HEK293 (cell line): ENCODE data around the gene KCTD11.

Experiments
- CTCF ChIA-PET: fragments of 350-600 bp; formaldehyde crosslinking; extraction: SDS; loops from one replicate; lab custom pipeline; 2021; ENCODE audit warnings: antibody characterized with exemption; lab: Yijun Ruan, JAX
- POLR2A ChIA-PET: fragments of 300-600 bp; formaldehyde crosslinking; extraction: SDS; loops from one replicate; lab custom pipeline; 2020; ENCODE audit warnings: antibody characterized with exemption, inconsistent platforms; lab: Yijun Ruan, JAX
- H3K27ac ChIP-seq: fragments of 200-500 bp; sonication (Bioruptor generic); 2 replicates; pipeline ENCODE4 v1.5.1; 2014; ENCODE audit warnings: low read depth, low read length, control low read depth, inconsistent platforms; ENCODE audit errors: extremely low read depth
- H3K36me3 ChIP-seq, 2 experiments: fragments of 200-500 bp in 1 of 2; sonication (Bioruptor generic) in 1 of 2; 1 replicate in 1 of 2; 2 replicates in 1 of 2; pipeline ENCODE4 v1.5.1; 2014 to 2017; ENCODE audit warnings: inconsistent platforms in 2 of 2, low read length in 2 of 2; ENCODE audit not compliant: control insufficient read depth in 2 of 2, insufficient read depth in 1 of 2
- H3K4me1 ChIP-seq: fragments of 200-500 bp; sonication (Bioruptor generic); 2 replicates; pipeline ENCODE4 v1.5.1; 2014; ENCODE audit warnings: mild to moderate bottlenecking, low read length, inconsistent platforms; ENCODE audit not compliant: control insufficient read depth, insufficient read depth
- H3K4me3 ChIP-seq: 2 replicates; pipeline ENCODE4 v1.5.1; 2011; ENCODE audit warnings: low read depth, mild to moderate bottlenecking, control low read depth, low read length, moderate library complexity
- H3K9me3 ChIP-seq: fragments of 200-500 bp; sonication (Bioruptor generic); 2 replicates; pipeline ENCODE4 v1.5.1; 2014; ENCODE audit warnings: low read depth, low read length, inconsistent platforms; ENCODE audit not compliant: control insufficient read depth, insufficient read depth
- FEZF1 ChIP-seq: fragments of 450-650 bp; formaldehyde crosslinking; IDR thresholded peaks from 2 replicates; pipeline ENCODE4 v1.5.1; 2016; ENCODE audit warnings: missing biosample characterization, missing genetic modification characterization
- KLF16 ChIP-seq: fragments of 450-650 bp; formaldehyde crosslinking; IDR thresholded peaks from 2 replicates; pipeline ENCODE4 v1.5.1; 2017; ENCODE audit warnings: missing biosample characterization, missing genetic modification characterization
- PRDM1 ChIP-seq: fragments of 450-650 bp; formaldehyde crosslinking; IDR thresholded peaks from 2 replicates; pipeline ENCODE4; 2016; ENCODE audit warnings: missing biosample characterization, missing genetic modification characterization
- SP2 ChIP-seq: fragments of 450-650 bp; formaldehyde crosslinking; IDR thresholded peaks from 2 replicates; pipeline ENCODE4 v1.5.1; 2016; ENCODE audit warnings: missing biosample characterization, missing genetic modification characterization
- SP3 ChIP-seq: fragments of 450-650 bp; formaldehyde crosslinking; IDR thresholded peaks from 2 replicates; pipeline ENCODE4 v1.5.1; 2016; ENCODE audit warnings: missing biosample characterization, missing genetic modification characterization
- YY1 ChIP-seq: fragments of 450-650 bp; formaldehyde crosslinking; IDR thresholded peaks from 2 replicates; pipeline ENCODE4 v1.5.1; 2018; ENCODE audit warnings: missing biosample characterization, missing genetic modification characterization
- YY2 ChIP-seq: fragments of 450-650 bp; formaldehyde crosslinking; IDR thresholded peaks from 2 replicates; pipeline ENCODE4 v1.5.1; 2016; ENCODE audit warnings: missing biosample characterization, missing genetic modification characterization
- ZBTB7A ChIP-seq: fragments of 450-650 bp; formaldehyde crosslinking; IDR thresholded peaks from 2 replicates; pipeline ENCODE4 v1.5.1; 2016; ENCODE audit warnings: low read depth, missing biosample characterization, missing genetic modification characterization
- ZFP69B ChIP-seq: fragments of 450-650 bp; formaldehyde crosslinking; IDR thresholded peaks from 2 replicates; pipeline ENCODE4 v1.5.1; 2016; ENCODE audit warnings: missing biosample characterization, missing genetic modification characterization
- ZNF169 ChIP-seq: fragments of 450-650 bp; formaldehyde crosslinking; IDR thresholded peaks from 2 replicates; pipeline ENCODE4 v1.5.1; 2016; ENCODE audit warnings: missing biosample characterization, missing genetic modification characterization
- ZNF311 ChIP-seq: fragments of 450-650 bp; formaldehyde crosslinking; IDR thresholded peaks from 2 replicates; pipeline ENCODE4 v1.5.1; 2017; ENCODE audit warnings: missing biosample characterization, missing genetic modification characterization, borderline replicate concordance
- ZNF404 ChIP-seq: fragments of 450-650 bp; formaldehyde crosslinking; IDR thresholded peaks from 2 replicates; pipeline ENCODE4 v1.5.1; 2017; ENCODE audit warnings: missing biosample characterization, missing genetic modification characterization
- ZNF549 ChIP-seq: fragments of 450-650 bp; IDR thresholded peaks from 2 replicates; pipeline ENCODE4 v1.5.1; 2018; ENCODE audit warnings: missing biosample characterization, missing genetic modification characterization, mild to moderate bottlenecking, inconsistent platforms, moderate library complexity
- ZNF571 ChIP-seq: fragments of 450-650 bp; formaldehyde crosslinking; IDR thresholded peaks from 2 replicates; pipeline ENCODE4 v1.5.0; 2017; ENCODE audit warnings: missing biosample characterization, missing genetic modification characterization
- ZNF670 ChIP-seq: fragments of 450-650 bp; formaldehyde crosslinking; IDR thresholded peaks from 2 replicates; pipeline ENCODE4 v1.5.1; 2016; ENCODE audit warnings: missing biosample characterization, missing genetic modification characterization, low read depth
- ZNF677 ChIP-seq: fragments of 450-650 bp; IDR thresholded peaks from 2 replicates; pipeline ENCODE4 v1.5.0; 2018; ENCODE audit warnings: missing biosample characterization, mild to moderate bottlenecking, missing genetic modification characterization, moderate library complexity
- ZNF707 ChIP-seq: fragments of 450-650 bp; formaldehyde crosslinking; IDR thresholded peaks from 2 replicates; pipeline ENCODE4 v1.5.1; 2016; ENCODE audit warnings: missing biosample characterization, missing genetic modification characterization
- ZNF777 ChIP-seq: fragments of 450-650 bp; formaldehyde crosslinking; IDR thresholded peaks from 2 replicates; pipeline ENCODE4 v1.5.1; 2017; ENCODE audit warnings: missing biosample characterization, missing genetic modification characterization, borderline replicate concordance
- ZNF791 ChIP-seq: fragments of 450-650 bp; formaldehyde crosslinking; IDR thresholded peaks from 2 replicates; pipeline ENCODE4 v1.5.1; 2016; ENCODE audit warnings: missing biosample characterization, missing genetic modification characterization

KCTD11 gene

GRCh38 chr17:7315570-7316235 lies 36.3 kb upstream of the KCTD11 start (continued):
- TF ChIP-seq ZNF670 (tag by site-specific recombination) (no peak), ZBTB7A (no peak), ZNF777 (tag by site-specific recombination) (0 out of 2 replicates have a peak, but pooled peaks have one; percentile 59), ZNF549 (no peak), SP3 (tag by site-specific recombination) (0 out of 2 replicates have a peak, but pooled peaks have one; percentile 3), YY1 (tag by site-specific recombination) (0 out of 2 replicates have a peak, but pooled peaks have one; percentile 11), YY2 (tag by site-specific recombination) (no peak), ZNF791 (tag by site-specific recombination) (no peak), KLF16 (0 out of 2 replicates have a peak, but pooled peaks have one; percentile 4), ZNF311 (tag by site-specific recombination) (no peak), ZNF404 (tag by site-specific recombination) (no peak), ZNF169 (tag by site-specific recombination) (no peak), ZFP69B (tag by site-specific recombination) (0 out of 2 replicates have a peak, but pooled peaks have one; percentile 1), ZNF707 (tag by site-specific recombination) (no peak), ZNF571 (no peak)

- POLR2A ChIA-PET, result interaction anchor here (0.6 to 2.0 kb wide), 3 partner anchors 8 to 517 kb away, joined by 3 to 13 read pairs (median 4); partner anchors contain the start of genes KDM6B and NEURL4
- CTCF ChIA-PET, result interaction anchor here (0.8 to 1.5 kb wide), 4 partner anchors 9 to 270 kb away, joined by 3 to 6 read pairs (median 4); partner anchors contain the start of gene SLC2A4
- no peak overlapping the region for H3K27ac ChIP-seq
Measured at GRCh38 chr17:7317161-7317803, 34.7 kb upstream of the KCTD11 start.

DNA sequence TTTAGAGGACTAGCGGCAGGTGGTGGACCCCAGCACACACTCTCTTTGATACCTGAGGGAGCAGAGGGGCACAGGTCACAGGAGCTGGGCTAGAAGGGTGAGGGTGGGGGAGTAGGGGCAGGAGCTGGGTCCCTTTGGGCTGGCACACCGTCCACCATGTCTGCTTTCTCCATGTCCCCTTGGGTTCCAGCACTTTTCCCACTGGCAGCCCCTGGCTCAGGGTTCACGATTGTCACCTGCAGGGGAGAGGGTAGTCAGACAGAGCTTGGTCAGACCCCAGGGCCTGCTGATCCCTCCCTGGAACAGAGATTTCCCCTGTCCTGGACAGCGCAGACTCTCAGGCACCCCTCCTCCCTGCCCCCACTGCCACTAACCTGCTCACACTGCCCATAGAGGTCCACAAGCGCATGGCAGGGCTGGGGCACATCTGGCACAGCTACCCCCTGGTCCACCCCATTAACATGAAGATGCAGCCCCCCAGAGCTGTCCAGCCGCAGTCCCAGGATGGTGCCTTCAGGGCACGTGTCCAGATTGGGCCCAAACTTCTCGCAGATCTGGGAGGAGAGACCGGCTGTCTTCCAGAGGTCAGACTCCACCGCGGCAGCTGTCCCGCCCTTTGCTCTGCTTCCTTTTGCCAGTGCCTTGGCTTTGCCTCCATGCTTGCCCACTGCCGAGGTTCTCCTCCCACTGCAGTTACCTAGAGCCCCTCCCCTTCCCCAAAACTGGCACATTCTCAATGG lies 33.7 kb upstream of the KCTD11 start:
- Histone ChIP-seq H3K27ac (no peak overlapping the region), H3K9me3 (no peaks in the 10 kb centered on the region), H3K4me3 (no peak overlapping the region)
- CTCF ChIA-PET, result interaction anchor here (1.0 to 1.5 kb wide), 2 partner anchors 8 to 234 kb away, joined by 4 to 6 read pairs; no protein-coding TSS in a partner anchor
- TF ChIP-seq PRDM1 (tag by site-specific recombination) (no peak), SP2 (tag by site-specific recombination) (0 out of 2 replicates have a peak, but pooled peaks have one; percentile 6)
- TF ChIP-seq, all 188 proteins: peak for 1
- POLR2A ChIA-PET, result interaction anchor here (0.6 to 2.0 kb wide), 3 partner anchors 9 to 516 kb away, joined by 3 to 13 read pairs (median 4); partner anchors contain the start of genes KDM6B and NEURL4
- H3K4me1 ChIP-seq, result peaks cover 6% of the 10 kb centered on the region; the same call in 1 of the 2 replicates
- peaks cover 30 to 77% of the 10 kb centered on the region in 2 experiments for H3K36me3 ChIP-seq

More at GRCh38 chr17:7317161-7317803, 34.7 kb upstream of the KCTD11 start:
- no peak for TF ChIP-seq ZNF677 (tag by site-specific recombination)
- TF ChIP-seq YY2 (tag by site-specific recombination), result no peak
- no peak for TF ChIP-seq ZNF169 (tag by site-specific recombination)
- 0 out of 2 replicates have a peak, but pooled peaks have one; percentile 12 for TF ChIP-seq SP2 (tag by site-specific recombination)
- no peak for TF ChIP-seq FEZF1 (tag by site-specific recombination)
- peaks cover 31 to 77% of the 10 kb centered on the region in 2 experiments for H3K36me3 ChIP-seq
- H3K4me3 ChIP-seq, result no peak overlapping the region
- H3K4me1 ChIP-seq, result peaks cover 6% of the 10 kb centered on the region; the same call in 1 of the 2 replicates
- H3K9me3 ChIP-seq, result no peaks in the 10 kb centered on the region
